GM19438 (cell line): ENCODE measurements around the gene USP36.

Experiments used
- ATAC-seq: cut with Tn5 transposase; IDR thresholded peaks from one replicate; pipeline ENCODE4 v1.9.1; 2021; ENCODE audit warnings: low read depth; ENCODE audit not compliant: unreplicated experiment

Gene USP36

DNA sequence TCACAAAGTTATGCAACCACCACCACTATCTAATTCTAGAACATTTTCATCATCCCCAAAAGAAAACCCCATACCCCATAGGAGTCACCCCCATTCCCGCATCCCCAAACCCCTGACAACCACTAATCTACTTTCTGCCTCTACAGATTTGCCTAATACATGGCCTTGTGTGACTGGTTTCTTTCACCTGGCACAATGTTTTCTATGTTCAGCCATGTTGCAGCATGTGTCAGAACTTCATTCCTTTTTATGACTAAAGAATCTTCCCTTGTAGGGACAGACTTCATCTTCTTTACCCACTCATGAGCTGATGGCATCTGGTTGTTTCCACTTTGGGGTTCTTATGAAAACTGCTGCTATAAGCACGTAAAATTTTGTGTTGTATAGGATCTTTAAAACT lies 93.1 kb downstream of the USP36 start:
- ATAC-seq = no peak

DNA sequence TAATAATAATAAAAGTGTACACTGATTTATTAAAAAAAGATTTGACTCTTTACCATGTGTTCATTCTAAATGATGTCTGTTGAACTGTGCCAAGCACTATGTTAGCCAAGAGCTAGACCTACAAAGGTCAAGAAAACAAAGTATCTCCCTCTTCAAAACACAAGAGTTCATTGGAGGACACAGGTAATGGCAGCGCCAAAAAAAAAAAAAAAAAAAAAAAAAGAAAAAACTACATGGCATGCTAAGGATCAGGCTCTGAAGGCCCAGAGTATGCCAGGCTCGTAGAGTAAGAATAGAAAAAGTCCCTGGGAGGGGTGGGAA lies 93.7 kb downstream of the USP36 start:
- ATAC-seq = no peak

DNA sequence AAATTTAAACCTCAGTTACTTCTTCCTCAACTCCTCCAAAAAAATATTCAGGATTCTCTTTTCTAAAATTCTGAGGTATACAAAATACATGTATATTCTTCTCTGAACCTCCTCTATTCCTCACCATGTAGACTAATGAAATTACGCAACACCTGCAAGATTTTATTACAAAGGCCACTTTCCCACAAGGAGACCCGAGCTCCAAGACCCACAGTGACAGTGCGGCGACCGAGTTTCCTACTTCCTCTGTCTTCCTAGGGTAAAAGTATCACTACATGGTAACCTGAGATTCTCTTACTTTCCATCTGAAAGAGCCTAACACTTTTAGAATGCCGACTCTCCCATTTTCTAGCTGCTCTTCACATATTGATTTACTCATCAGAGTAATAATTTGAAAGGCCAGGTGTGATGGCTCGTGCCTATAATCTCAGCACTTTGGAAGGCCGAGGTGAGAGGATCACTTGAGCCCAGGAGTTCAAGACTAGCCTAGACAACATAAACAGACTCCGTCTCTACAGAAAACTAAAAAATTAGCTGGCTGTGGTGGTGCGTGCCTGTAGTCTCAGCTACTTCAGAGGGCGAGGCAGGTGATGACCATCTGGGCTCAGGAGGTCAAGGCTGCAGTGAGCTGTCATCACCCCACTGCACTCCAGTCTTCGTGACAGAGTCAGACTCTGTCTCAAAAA lies 94.2 kb downstream of the USP36 start:
- no peak for ATAC-seq
